ENCODE data around the gene RGS14.

DNA sequence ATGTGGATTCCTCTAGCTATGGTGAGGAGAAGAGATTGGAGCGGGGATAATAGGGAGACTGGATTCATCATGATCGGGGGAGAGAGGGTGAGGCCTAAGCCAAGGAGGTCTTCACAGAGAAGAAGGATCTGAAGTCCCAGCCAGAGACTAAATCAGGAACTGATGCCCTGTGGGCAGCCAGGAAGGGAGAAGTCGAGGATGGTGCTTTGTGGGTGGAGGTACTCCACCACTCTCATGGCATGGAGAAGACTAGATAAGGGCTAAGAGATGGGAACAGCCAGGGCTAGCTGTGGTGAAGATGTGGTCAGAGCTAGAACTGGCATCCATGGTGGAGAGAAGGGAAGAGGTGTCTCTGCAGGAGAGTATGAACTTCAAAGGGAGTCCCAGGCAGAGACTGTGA is 3.0 kb upstream of the RGS14 start:
- TF ChIP-seq, protein P1, sequence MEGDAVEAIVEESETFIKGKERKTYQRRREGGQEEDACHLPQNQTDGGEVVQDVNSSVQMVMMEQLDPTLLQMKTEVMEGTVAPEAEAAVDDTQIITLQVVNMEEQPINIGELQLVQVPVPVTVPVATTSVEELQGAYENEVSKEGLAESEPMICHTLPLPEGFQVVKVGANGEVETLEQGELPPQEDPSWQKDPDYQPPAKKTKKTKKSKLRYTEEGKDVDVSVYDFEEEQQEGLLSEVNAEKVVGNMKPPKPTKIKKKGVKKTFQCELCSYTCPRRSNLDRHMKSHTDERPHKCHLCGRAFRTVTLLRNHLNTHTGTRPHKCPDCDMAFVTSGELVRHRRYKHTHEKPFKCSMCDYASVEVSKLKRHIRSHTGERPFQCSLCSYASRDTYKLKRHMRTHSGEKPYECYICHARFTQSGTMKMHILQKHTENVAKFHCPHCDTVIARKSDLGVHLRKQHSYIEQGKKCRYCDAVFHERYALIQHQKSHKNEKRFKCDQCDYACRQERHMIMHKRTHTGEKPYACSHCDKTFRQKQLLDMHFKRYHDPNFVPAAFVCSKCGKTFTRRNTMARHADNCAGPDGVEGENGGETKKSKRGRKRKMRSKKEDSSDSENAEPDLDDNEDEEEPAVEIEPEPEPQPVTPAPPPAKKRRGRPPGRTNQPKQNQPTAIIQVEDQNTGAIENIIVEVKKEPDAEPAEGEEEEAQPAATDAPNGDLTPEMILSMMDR (IDR thresholded peaks at IDR 0.05) = no peak
- TF ChIP-seq POLR2A (IDR thresholded peaks at IDR 0.05) = no peak

Data from testis (tissue), 2 donors.